Measurements from ENCODE around the gene JAKMIP2. TPM values are rescaled to one million over a fixed set of nuclear protein-coding genes. Genes with fewer than 3 reads are reported as not detected.
"Not testable (repeated sequence)": the region's sequence is repeated elsewhere in the genome, so short reads cannot be mapped to it uniquely, and the experiment has no call there.

JAKMIP2 gene
- total and polyA plus RNA-seq, 4 donors = 0.13 to 1.9 (median 0.42) TPM; not detected in 1

- H3K36me3 ChIP-seq (ENCODE audit: control insufficient read depth in 1 of 2, insufficient read depth in 2 of 2, low read length in 1 of 2) = no peaks in the 10 kb centered on the region
- intact Hi-C loops (cut with DNase I) = no loop called here
- DNase-seq = no peak
- no peaks in the 10 kb centered on the region for H3K9me3 ChIP-seq (ENCODE audit: control insufficient read depth, low read length)
- ATAC-seq (ENCODE audit: low FRiP score) = no peak
- H3K4me3 ChIP-seq (ENCODE audit: low read length in 2 of 2) = no peak overlapping the region
- H3K27me3 ChIP-seq (ENCODE audit: control insufficient read depth in 1 of 2, insufficient read depth in 2 of 2, low read length in 1 of 2) = no peaks in the 10 kb centered on the region
- WGBS, 2 donors = 87 to 88% methylated on average over 1 of the region's 1 CpG
- H3K27ac ChIP-seq (ENCODE audit: low read depth in 1 of 2, low read length in 2 of 2) = no peak overlapping the region
- H3K4me1 ChIP-seq (ENCODE audit: control insufficient read depth in 1 of 2, insufficient read depth in 2 of 2, low read length in 2 of 2) = no peaks in the 10 kb centered on the region
Observed at GRCh38 chr5:147648597-147648996, 133.9 kb downstream of the JAKMIP2 start.

GRCh38 chr5:147645197-147645596, 137.3 kb downstream of the JAKMIP2 start:
- no peak for ATAC-seq (ENCODE audit: low FRiP score)
- Histone ChIP-seq H3K4me1 (ENCODE audit: control insufficient read depth in 1 of 2, insufficient read depth in 2 of 2, low read length in 2 of 2) (no peaks in the 10 kb centered on the region), H3K4me3 (ENCODE audit: low read length in 2 of 2) (no peak overlapping the region), H3K27ac (ENCODE audit: low read depth in 1 of 2, low read length in 2 of 2) (no peak overlapping the region), H3K36me3 (ENCODE audit: control insufficient read depth in 1 of 2, insufficient read depth in 2 of 2, low read length in 1 of 2) (no peaks in the 10 kb centered on the region), H3K9me3 (ENCODE audit: control insufficient read depth, low read length) (no peaks in the 10 kb centered on the region), H3K27me3 (ENCODE audit: control insufficient read depth in 1 of 2, insufficient read depth in 2 of 2, low read length in 1 of 2) (no peaks in the 10 kb centered on the region)
- WGBS, 2 donors = 58 to 73% methylated on average over 11 of the region's 11 CpGs
- DNase-seq = no peak
- intact Hi-C loops (cut with DNase I) = no loop called here

- no peak overlapping the region for H3K4me3 ChIP-seq (ENCODE audit: low read length in 2 of 2)
- ATAC-seq (ENCODE audit: low FRiP score) (no peak), DNase-seq (no peak)
- WGBS, 2 donors = 58 to 66% methylated on average over 1 of the region's 1 CpG
- H3K36me3 ChIP-seq (ENCODE audit: control insufficient read depth in 1 of 2, insufficient read depth in 2 of 2, low read length in 1 of 2) = no peaks in the 10 kb centered on the region
- H3K27ac ChIP-seq (ENCODE audit: low read depth in 1 of 2, low read length in 2 of 2) = no peak overlapping the region
- no peaks in the 10 kb centered on the region for H3K9me3 ChIP-seq (ENCODE audit: control insufficient read depth, low read length)
- intact Hi-C loops (cut with DNase I) = no loop called here
- H3K27me3 ChIP-seq (ENCODE audit: control insufficient read depth in 1 of 2, insufficient read depth in 2 of 2, low read length in 1 of 2) = no peaks in the 10 kb centered on the region
- no peaks in the 10 kb centered on the region for H3K4me1 ChIP-seq (ENCODE audit: control insufficient read depth in 1 of 2, insufficient read depth in 2 of 2, low read length in 2 of 2)
Observed at GRCh38 chr5:147644460-147644859, 138.1 kb downstream of the JAKMIP2 start.

GRCh38 chr5:147643142-147643541, 139.4 kb downstream of the JAKMIP2 start:
- WGBS, 2 donors = 75 to 100% methylated on average over 1 of the region's 1 CpG
- Histone ChIP-seq H3K9me3 (ENCODE audit: control insufficient read depth, low read length) (no peaks in the 10 kb centered on the region), H3K27ac (ENCODE audit: low read depth in 1 of 2, low read length in 2 of 2) (no peak overlapping the region), H3K4me3 (ENCODE audit: low read length in 2 of 2) (no peak overlapping the region), H3K27me3 (ENCODE audit: control insufficient read depth in 1 of 2, insufficient read depth in 2 of 2, low read length in 1 of 2) (no peaks in the 10 kb centered on the region), H3K36me3 (ENCODE audit: control insufficient read depth in 1 of 2, insufficient read depth in 2 of 2, low read length in 1 of 2) (no peaks in the 10 kb centered on the region), H3K4me1 (ENCODE audit: control insufficient read depth in 1 of 2, insufficient read depth in 2 of 2, low read length in 2 of 2) (no peaks in the 10 kb centered on the region)
- DNase-seq = no peak
- intact Hi-C loops (cut with DNase I) = no loop called here
- no peak for ATAC-seq (ENCODE audit: low FRiP score)

GRCh38 chr5:147642666-147643065, 139.9 kb downstream of the JAKMIP2 start:
- no peak for DNase-seq
- H3K4me3 ChIP-seq (ENCODE audit: low read length in 2 of 2) = no peak overlapping the region
- WGBS, 2 donors = 87 to 90% methylated on average over 3 of the region's 3 CpGs
- H3K9me3 ChIP-seq (ENCODE audit: control insufficient read depth, low read length) = no peaks in the 10 kb centered on the region
- H3K36me3 ChIP-seq (ENCODE audit: control insufficient read depth in 1 of 2, insufficient read depth in 2 of 2, low read length in 1 of 2) = no peaks in the 10 kb centered on the region
- no peaks in the 10 kb centered on the region for H3K27me3 ChIP-seq (ENCODE audit: control insufficient read depth in 1 of 2, insufficient read depth in 2 of 2, low read length in 1 of 2)
- no peak overlapping the region for H3K27ac ChIP-seq (ENCODE audit: low read depth in 1 of 2, low read length in 2 of 2)
- ATAC-seq (ENCODE audit: low FRiP score) = no peak
- intact Hi-C loops (cut with DNase I) = no loop called here
- H3K4me1 ChIP-seq (ENCODE audit: control insufficient read depth in 1 of 2, insufficient read depth in 2 of 2, low read length in 2 of 2) = no peaks in the 10 kb centered on the region

- Histone ChIP-seq H3K27ac (ENCODE audit: low read depth in 1 of 2, low read length in 2 of 2) (no peak overlapping the region), H3K9me3 (ENCODE audit: control insufficient read depth, low read length) (no peaks in the 10 kb centered on the region), H3K36me3 (ENCODE audit: control insufficient read depth in 1 of 2, insufficient read depth in 2 of 2, low read length in 1 of 2) (no peaks in the 10 kb centered on the region), H3K4me1 (ENCODE audit: control insufficient read depth in 1 of 2, insufficient read depth in 2 of 2, low read length in 2 of 2) (no peaks in the 10 kb centered on the region), H3K4me3 (ENCODE audit: low read length in 2 of 2) (no peak overlapping the region), H3K27me3 (ENCODE audit: control insufficient read depth in 1 of 2, insufficient read depth in 2 of 2, low read length in 1 of 2) (no peaks in the 10 kb centered on the region)
- 86 to 94% methylated on average over 5 of the region's 5 CpGs for WGBS, 2 donors
- no peak for DNase-seq
- ATAC-seq (ENCODE audit: low FRiP score) = no peak
- intact Hi-C loops (cut with DNase I) = no loop called here
Observed at GRCh38 chr5:147639321-147639720, 143.2 kb downstream of the JAKMIP2 start.

GRCh38 chr5:147636729-147636984, 145.9 kb downstream of the JAKMIP2 start:
- DNase-seq (no peak), ATAC-seq (ENCODE audit: low FRiP score) (no peak)
- Histone ChIP-seq H3K4me3 (ENCODE audit: low read length in 2 of 2) (no peak overlapping the region), H3K36me3 (ENCODE audit: control insufficient read depth in 1 of 2, insufficient read depth in 2 of 2, low read length in 1 of 2) (no peaks in the 10 kb centered on the region), H3K27me3 (ENCODE audit: control insufficient read depth in 1 of 2, insufficient read depth in 2 of 2, low read length in 1 of 2) (no peaks in the 10 kb centered on the region), H3K4me1 (ENCODE audit: control insufficient read depth in 1 of 2, insufficient read depth in 2 of 2, low read length in 2 of 2) (no peaks in the 10 kb centered on the region), H3K9me3 (ENCODE audit: control insufficient read depth, low read length) (no peaks in the 10 kb centered on the region), H3K27ac (ENCODE audit: low read depth in 1 of 2, low read length in 2 of 2) (no peak overlapping the region)
- WGBS, 2 donors = 94 to 98% methylated on average over 3 of the region's 3 CpGs
- intact Hi-C loops (cut with DNase I) = no loop called here

GRCh38 chr5:147635882-147636728, 146.4 kb downstream of the JAKMIP2 start:
- Histone ChIP-seq H3K27me3 (ENCODE audit: control insufficient read depth in 1 of 2, insufficient read depth in 2 of 2, low read length in 1 of 2) (no peaks in the 10 kb centered on the region), H3K27ac (ENCODE audit: low read depth in 1 of 2, low read length in 2 of 2) (no peak overlapping the region), H3K4me1 (ENCODE audit: control insufficient read depth in 1 of 2, insufficient read depth in 2 of 2, low read length in 2 of 2) (no peaks in the 10 kb centered on the region), H3K9me3 (ENCODE audit: control insufficient read depth, low read length) (no peaks in the 10 kb centered on the region), H3K4me3 (ENCODE audit: low read length in 2 of 2) (no peak overlapping the region), H3K36me3 (ENCODE audit: control insufficient read depth in 1 of 2, insufficient read depth in 2 of 2, low read length in 1 of 2) (no peaks in the 10 kb centered on the region)
- intact Hi-C loops (cut with DNase I) = no loop called here
- WGBS, 2 donors = 87 to 89% methylated on average over 15 of the region's 15 CpGs
- no peak for DNase-seq
- ATAC-seq (ENCODE audit: low FRiP score) = no peak

- H3K9me3 ChIP-seq (ENCODE audit: control insufficient read depth, low read length); H3K4me1 ChIP-seq (ENCODE audit: control insufficient read depth in 1 of 2, insufficient read depth in 2 of 2, low read length in 2 of 2); ATAC-seq (ENCODE audit: low FRiP score); H3K27ac ChIP-seq (ENCODE audit: low read depth in 1 of 2, low read length in 2 of 2); H3K36me3 ChIP-seq (ENCODE audit: control insufficient read depth in 1 of 2, insufficient read depth in 2 of 2, low read length in 1 of 2); H3K4me3 ChIP-seq (ENCODE audit: low read length in 2 of 2); intact Hi-C loops (cut with DNase I); DNase-seq; H3K27me3 ChIP-seq (ENCODE audit: control insufficient read depth in 1 of 2, insufficient read depth in 2 of 2, low read length in 1 of 2): not testable (repeated sequence)
- WGBS, 2 donors = 94% methylated on average over 5 of the region's 5 CpGs
Observed at GRCh38 chr5:147635439-147635838, 147.1 kb downstream of the JAKMIP2 start.
